SIG-M5 treated with dmso at 0.1 percent for 504 hours (cell line): ENCODE results near the gene CBX2.

Experiments
- DNase-seq: peaks from one replicate; lab custom pipeline; 2025; ENCODE audit not compliant: unreplicated experiment; lab: John Stamatoyannopoulos, UW

Gene CBX2

DNA sequence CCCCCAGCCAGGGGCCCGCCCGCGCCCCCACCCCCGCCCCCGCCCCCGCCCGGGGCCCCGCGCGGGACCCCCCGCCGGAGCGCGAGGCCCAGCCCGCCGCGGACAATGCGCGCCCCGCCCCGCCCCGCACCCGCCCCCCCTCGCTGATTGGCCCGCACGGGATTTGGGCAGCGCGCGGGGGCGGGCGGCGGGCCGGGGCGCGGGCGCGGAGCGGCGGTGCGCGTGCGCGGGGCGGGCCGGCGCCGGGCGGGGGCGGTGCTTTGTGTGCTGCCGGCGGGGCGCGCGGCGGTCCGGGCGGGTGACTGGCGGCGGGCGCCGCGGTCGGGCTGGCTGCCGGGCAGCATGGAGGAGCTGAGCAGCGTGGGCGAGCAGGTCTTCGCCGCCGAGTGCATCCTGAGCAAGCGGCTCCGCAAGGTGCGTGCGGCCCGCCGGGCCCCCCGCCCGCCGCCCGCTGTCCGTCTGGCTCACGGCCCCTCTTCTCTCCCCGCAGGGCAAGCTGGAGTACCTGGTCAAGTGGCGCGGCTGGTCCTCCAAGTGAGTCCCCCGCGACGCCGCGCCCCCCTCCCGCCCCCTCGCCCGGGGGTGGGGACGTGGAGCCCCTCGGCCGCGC, at the start of gene CBX2:
TSS of gene CBX2 (plus strand) at position 255 of the 610 bp plus-strand sequence. CDS start at position 343, 88 bp downstream.
- peak; percentile 65 for DNase-seq

DNA sequence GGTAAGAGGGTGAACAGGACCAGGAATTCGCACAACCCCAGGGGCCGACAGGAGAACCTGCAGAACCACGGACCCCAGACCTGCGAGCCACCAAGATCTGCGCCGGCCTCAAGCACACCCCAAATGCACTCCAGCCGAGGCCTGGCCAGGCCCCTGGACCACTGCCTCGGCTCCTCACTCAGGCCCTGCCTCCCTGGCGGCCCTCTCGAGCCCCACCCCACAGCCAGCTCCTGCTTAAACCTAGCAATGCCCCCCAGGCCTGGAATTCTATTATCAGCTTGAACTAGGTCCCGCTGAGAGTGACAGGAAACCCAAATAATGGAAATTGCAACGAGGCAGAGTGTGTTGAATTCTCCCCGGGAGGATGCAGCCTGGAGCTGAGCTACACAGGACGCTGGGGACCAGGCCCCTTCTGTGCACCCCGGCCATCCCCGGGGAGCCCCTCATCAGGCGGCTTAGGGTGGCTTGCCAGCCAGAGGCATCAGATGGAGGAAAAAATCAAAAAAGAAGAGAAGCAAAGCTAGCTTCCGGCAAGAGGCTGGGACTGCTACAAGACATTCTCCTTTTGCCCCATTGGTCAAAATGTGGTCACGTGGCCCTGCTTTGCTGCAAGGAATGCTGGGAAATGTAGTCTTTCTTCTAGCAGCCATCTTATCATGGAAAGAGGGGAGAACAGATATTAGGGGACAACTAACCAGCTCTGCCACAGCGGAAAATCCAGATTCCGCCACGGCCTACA, 49.6 kb upstream of the CBX2 start:
- DNase-seq, result peak; percentile 83

DNA sequence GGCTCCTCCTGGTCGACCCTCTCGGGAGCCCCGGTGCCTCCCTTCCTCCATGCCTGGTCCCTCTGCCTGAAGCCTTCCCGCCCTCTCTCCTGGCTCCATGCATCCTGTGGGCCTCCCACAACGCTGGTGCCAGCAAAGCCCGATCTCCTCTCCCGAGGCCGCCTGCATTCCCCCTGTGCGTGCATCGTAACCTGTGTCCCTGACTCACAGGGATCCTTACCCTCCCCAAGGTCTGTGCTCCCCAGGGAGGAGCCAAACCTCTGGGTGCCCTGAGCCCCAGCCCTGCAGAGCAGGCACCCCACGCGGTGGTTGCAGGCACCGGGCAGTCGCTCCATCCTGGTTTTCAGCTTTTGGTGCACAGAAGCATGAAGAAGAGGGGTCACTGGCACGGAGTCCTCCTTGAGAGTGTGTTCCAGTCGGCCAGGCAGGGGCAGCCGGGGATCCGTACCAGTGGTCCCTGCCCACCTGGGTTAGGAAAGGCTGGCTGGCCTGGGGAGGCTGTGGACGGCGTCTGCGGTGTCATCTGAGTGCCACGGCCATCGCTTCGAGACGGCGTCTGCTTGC, 49.0 kb upstream of the CBX2 start:
- no peak for DNase-seq

DNA sequence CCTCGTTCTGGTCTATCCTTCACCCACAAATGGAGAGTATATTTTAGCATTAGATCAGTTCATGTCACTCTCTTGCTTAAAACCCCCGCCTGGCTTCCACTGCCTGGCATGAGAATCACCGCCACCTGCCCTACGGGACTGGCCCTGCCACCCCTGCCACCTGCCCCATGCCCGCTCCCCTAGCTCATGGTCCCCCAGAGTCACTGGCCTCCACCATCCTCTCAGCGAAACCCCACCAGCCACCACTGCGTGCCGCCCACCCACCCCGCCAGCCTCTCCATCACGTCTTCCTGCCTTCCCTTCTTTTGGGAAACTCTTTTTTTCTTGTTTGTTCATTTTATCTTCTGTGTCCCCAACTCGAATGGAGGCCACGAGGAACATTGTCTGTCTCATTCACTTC, 48.2 kb upstream of the CBX2 start:
- no peak for DNase-seq

DNA sequence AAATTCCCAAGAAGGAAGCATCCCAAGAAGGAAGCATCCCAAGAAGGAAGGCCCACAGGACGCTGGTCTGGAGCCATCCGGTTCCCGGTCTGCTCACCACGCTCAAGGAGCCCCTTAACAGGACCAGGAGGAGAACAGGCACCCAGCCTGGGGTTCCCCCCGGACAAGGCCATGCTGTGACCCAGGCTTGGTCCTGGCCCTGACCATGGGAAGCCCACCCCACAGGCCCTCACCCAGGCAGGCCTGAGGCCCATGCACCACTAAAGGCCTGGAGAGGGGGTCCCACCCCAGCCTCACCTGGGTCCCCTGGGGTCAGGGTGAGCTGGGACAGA, 47.5 kb upstream of the CBX2 start:
- DNase-seq, result no peak

DNA sequence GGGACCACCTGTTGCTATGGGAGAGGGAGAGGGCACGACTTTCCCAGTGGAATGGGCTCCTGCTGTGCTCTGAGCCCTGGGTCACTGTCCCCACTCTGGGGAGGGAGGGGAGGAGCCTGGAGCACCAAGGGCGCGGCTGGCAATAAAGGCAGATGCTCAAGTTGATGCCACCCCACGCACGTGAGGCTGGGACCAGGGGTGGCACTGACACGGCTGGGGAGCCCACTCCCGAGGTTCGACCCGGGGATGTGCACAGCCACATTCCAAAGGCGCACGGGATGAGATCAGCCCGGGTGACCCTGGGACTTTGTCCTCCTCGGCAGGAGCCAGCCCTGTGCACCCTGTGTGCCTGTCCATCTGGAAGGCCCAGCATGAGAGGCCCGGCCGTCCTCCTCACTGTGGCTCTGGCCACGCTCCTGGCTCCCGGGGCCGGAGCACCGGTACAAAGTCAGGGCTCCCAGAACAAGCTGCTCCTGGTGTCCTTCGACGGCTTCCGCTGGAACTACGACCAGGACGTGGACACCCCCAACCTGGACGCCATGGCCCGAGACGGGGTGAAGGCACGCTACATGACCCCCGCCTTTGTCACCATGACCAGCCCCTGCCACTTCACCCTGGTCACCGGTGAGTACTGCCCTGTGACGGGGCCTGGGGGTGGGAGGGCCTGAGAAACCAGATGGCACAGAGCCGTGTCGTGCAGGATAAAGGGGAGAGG, 47.0 kb upstream of the CBX2 start, which contains the start of gene ENPP7:
TSS of gene ENPP7 (plus strand) at position 175 of the 715 bp plus-strand sequence. CDS start at position 372, 197 bp downstream.
- no peak for DNase-seq

DNA sequence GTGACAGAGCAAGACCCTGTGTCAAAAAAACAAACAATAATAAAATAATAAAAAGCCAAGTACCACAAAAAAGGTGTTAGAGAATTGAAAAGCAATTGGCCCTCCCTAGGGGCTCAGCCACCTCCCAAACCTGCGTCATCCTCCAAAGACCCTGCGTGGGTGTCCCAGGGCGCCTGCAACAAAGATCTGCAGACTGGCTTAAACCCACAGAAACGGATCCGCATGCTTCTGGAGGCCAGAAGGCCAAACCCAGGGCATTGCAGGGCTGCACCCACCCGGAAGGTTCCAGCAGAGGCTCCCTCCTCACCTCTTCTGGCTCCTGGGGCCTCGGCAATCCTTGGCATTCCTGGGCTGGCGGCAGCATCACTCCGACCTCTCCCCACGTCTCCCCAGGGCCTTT, 45.7 kb upstream of the CBX2 start:
- no peak for DNase-seq

DNA sequence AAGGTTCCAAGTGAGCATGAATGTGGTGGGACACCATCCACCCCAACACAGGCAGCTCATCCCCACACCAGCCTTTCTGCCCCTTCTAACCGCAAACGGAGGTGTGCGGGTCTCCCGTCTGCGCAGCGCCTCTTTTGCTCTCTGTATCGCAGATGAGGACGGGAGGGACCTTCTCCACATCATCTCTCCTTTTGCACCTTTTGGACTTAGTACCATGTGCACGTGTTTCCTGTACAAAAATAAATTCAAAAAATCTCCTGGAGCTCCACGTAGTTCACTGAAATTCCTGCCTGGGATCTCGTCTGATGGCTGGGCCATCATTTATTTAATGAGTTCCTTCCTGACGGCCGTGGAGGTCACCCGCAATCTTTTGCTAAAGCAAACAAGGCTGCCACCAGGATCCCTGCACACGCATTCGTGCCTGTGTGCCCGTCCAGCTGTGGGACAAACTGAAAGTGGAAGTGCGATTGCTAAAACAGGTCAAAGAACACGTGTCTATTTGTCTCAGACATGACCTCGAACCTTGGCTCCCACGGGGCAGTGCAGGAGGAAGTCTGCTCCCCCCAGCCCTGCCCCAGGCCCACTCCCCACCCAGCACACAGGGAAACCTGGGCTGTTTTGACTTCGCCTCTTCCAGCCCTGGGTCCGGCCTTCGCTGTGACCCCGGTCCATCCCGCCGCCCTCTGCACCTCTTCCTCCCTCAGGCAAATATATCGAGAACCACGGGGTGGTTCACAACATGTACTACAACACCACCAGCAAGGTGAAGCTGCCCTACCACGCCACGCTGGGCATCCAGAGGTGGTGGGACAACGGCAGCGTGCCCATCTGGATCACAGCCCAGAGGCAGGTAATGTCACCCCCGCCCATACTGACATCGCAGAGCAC, 44.9 kb upstream of the CBX2 start:
- peak; percentile 21 for DNase-seq

DNA sequence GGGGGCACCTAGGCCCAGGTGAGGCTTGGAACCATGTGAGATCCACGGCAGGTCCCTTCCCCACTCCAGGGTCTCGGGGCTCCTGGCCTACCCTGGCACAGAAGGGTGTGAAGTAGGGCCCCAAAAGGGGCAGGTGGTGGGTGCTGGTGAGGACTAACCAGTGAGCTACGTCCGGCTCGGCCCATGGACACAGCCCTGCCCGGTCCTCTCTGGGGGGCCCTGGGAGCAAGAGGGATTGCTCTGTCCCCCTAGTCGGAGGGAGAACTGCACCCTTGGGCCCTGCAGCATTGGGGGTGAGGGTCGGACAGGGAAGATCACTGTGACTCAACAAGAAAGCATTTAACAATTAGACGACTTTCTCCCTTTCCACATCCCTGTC, 44.3 kb upstream of the CBX2 start:
- no peak for DNase-seq

DNA sequence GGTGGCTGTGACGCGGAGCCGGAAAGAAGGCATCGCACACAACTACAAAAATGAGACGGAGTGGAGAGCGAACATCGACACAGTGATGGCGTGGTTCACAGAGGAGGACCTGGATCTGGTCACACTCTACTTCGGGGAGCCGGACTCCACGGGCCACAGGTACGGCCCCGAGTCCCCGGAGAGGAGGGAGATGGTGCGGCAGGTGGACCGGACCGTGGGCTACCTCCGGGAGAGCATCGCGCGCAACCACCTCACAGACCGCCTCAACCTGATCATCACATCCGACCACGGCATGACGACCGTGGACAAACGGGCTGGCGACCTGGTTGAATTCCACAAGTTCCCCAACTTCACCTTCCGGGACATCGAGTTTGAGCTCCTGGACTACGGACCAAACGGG, 42.9 kb upstream of the CBX2 start:
- DNase-seq, result no peak

DNA sequence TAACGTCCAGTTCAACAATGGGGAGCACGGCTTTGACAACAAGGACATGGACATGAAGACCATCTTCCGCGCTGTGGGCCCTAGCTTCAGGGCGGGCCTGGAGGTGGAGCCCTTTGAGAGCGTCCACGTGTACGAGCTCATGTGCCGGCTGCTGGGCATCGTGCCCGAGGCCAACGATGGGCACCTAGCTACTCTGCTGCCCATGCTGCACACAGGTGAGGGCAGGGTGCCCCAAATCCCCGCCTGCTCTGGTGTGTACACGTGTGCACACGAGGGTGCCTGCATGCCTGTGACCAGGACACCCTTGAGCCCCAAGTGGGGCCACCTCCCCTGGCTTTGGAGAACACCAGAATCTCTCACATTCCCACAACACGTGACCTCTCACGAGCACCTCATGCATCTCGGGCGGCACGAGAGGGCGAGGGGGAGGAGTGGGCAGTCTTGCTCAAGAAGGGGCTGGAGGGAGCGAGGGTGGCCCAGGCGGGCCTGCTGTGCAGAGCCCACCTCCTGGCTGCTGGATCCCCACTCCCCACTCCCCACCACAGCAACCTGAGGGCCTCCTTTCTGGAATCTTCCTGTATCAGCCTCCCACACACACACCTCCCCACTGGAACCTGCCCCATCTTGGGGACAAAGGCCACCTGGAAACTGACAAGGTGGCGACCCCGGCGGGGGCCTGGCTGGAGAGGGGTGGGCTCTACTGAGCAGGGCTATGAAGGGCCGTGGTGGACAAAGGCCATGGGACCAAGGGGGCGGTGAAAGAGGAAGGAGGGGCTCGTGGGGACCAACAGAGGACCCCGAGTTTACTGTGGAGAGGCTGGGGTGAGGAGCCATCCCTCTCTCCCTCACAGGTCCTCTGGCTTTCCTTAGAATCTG, 40.7 kb upstream of the CBX2 start:
- no peak for DNase-seq

DNA sequence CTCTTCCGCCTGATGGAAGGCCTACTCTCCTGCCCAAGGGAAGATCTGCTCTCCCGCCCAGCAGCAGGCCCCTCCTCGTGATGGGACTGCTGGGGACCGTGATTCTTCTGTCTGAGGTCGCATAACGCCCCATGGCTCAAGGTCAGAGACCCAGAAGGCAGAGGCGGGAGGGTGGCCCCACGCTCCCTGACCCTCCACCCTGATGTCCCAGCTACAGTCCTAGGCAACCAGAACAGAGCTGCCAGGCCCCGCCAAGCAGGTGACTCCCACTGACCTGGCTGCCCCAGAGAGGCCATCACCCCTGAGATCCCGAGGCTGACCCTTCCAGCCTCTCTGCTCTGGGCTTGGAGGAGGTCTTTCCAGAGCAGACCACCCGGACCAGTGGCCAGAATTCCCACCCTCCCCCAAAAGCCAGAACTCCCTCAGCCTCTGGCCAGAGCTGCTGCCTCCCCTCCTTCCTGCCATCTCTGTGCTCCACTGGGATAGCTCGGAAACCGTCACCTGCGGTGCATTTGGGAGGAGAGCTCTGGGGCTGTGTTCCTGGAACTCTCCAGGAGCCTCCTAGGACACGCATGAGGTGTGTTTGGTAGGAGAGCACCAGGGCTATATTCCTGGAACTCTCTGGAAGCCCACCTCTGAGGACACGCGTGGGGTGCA, 39.9 kb upstream of the CBX2 start:
- DNase-seq, result no peak

DNA sequence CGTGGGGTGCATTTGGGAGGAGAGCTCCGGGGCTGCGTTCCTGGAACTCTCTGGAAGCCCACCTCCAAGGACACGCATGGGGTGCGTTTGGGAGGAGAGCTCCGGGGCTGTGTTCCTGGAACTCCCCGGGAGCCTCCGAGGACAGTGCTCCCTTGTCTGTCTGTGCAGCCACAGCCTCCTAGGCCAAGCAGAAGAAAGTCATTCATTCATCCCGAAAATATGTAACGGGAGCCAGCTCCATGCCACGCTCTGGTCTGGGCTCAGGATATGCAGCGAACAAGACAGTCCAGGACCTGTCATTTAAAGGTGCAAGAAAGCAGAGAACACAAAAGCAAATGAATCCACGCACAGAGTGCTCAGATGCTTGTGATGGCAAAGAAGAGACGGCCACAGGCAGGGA, 39.3 kb upstream of the CBX2 start:
- DNase-seq, result no peak

DNA sequence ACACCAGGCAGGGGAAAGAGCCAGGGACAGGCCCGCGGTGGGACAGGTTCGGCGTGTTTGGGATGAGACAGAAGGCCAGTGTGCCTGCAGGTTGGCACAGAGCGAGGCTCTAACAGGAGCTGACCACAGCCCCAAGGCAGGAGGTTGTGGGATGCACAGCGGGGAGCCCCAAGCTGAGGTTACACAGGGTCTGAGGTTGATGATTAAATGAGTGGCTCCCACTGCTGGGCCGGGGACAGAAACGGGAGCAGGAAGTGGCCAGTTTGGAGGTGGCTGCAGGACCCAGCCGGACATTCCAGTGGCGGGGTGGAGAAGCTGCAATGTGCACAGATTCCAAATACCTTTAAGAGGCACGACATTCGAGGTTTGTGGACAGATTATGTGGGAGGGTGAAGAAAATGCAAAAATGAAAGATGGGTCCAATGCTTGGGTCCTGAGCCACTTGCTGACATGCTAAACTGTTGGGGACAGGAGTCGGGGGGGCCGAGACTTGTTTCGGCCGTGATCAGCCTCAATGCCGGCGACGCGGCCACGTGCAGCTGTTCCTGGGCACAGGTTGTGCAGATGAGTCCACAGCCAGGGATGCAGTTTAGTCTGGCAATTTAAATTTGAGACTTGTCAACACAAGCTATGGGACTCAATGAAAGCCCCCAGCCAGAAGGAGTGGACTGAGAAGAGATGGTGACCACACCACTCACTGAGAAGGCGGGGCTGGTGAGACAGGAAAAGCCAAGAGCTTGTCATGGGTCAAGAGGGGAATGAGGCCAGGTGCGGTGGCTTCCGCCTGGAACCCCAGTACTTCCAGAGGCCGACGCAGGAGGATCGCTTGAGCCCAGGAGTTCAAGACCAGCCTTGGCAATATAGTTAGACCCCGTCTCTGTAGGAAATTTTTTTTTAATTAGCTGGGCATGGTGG, 38.5 kb upstream of the CBX2 start:
- DNase-seq, result no peak

DNA sequence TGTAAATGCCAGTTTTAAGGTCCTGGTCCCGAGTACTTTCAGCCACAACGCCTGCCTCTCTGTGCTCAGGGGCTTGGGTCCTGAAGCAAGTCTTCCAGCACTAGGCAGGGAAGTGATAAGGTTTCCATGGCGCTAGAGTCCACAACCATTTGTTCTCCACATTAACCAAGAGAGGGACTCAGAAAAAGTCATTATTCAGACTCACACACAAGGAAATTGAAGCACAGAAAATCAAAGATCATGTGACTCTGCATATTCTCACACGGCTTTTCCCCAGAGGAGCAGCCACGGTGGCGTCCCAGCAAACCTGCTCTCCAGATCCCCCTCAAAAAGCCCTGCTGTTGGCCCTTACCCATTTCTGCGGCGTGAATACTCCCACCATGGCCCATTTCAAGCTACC, 37.5 kb upstream of the CBX2 start:
- DNase-seq, result no peak

DNA sequence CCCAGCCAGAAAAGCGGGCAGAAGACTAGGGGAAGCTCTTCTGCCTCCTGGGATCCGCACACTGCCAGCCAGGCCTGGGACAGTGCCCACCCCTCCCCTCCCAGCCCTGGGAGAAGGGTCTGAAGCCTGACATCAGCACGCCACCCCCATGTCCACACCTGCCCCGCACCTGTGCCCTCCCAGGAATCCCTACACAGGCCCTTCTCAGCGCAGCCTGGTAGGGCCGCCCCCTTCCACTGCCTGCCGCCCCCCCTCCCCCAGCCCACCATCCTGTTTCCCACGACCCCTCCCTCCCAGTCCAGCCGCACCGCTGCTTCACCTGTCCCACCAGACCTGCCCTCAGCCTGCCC, 36.6 kb upstream of the CBX2 start:
- DNase-seq, result no peak

DNA sequence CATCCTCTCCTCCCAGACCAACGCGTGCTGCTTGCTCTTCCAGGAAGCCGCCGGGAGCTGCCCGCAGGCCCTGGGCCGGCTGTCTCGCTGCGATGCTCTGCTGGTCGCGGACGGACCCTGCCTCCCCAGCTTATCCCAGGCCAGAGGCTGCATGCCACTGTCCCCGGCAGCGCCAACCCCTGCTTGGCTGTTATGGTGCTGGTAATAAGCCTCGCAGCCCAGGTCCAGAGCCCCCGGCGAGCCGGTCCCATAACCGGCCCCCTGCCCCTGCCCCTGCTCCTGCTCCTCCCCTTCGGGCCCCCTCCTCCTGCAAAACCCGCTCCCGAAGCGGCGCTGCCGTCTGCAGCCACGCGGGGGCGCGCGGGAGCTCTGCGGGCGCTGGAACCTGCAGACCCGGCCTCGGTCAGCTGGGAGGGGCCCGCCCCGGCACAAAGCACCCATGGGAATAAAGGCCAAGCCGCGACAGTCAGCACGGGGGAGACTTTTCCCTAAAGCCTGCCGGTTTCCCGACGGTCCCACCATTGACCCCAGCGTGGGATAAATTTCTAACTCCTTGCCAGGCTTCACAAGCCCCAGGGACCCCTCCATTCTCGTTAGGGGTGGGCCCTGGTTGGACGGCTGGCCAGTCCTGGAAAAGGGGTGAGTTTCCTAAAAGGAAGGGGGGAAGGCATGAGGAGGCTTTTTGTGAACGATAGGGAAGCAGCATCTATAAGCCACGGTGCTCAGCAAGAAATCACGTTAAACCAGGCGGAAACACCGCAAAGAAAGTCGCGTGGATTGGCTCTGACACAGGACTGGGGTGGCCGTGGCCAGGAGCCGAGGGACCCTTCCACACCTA, 36.0 kb upstream of the CBX2 start:
- DNase-seq, result peak; percentile 28

DNA sequence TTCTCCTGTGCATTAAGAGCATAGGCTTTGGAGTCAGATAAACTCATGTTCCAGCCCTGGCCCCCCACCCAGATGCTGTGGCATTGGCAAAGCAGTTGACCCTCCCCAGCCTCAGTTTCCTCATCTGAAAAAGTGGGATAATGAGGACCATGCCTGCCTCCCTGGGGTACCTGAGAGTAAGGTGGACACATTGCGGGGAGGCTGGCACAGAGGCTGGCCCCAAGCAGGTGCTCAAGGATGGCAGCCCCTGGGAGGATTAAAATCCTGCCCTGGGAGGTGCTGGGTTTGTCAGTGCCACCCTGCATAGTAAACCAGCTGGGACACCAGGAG, 35.4 kb upstream of the CBX2 start:
- DNase-seq, result no peak
